GM12878 (cell line): ENCODE measurements around the gene MBTPS2. TPM values are rescaled to one million over a fixed set of nuclear protein-coding genes. Genes with fewer than 3 reads are reported as not detected.

Experiments
- ATAC-seq: fragments of 200-7000 bp; cut with Tn5 transposase; 3 replicates; pipeline ENCODE4 v1.9.1; 2020; ENCODE audit warnings: mild to moderate bottlenecking, moderate library complexity
- BruUV-seq: library from RNA; stranded (reverse); fragments of 400-500 nt; replicated peaks from 2 replicates; lab custom pipeline; 2021; lab: Mats Ljungman, UMichigan
- CTCF ChIA-PET: fragments of 300-600 bp; sonication (Branson Sonifier 250); formaldehyde crosslinking; extraction: SDS; loops from one replicate; lab custom pipeline; 2021; ENCODE audit warnings: inconsistent platforms; lab: Yijun Ruan, JAX
- POLR2A ChIA-PET: fragments of 350-600 bp; formaldehyde crosslinking; extraction: SDS; loops from one replicate; lab custom pipeline; 2021; ENCODE audit warnings: inconsistent platforms; lab: Charles Lee
- RAD21 ChIA-PET: fragments of 300-600 bp; sonication (Branson Sonifier 250); formaldehyde crosslinking; loops from one replicate; lab custom pipeline; 2023; ENCODE audit warnings: antibody characterized with exemption; ENCODE audit not compliant: unreplicated experiment; lab: Charles Lee
- SMC1A ChIA-PET: fragments of 300-600 bp; sonication (Branson Sonifier 250); formaldehyde crosslinking; loops from one replicate; lab custom pipeline; 2023; ENCODE audit not compliant: unreplicated experiment, uncharacterized antibody; lab: Charles Lee
- DNase-seq: peaks from one replicate; pipeline ENCODE4 v3.0.0-alpha.2; 2011; ENCODE audit warnings: low read depth, low spot score
- FAIRE-seq: peaks from 3 replicates; lab custom pipeline; 2011; peaks lifted over from hg19 to GRCh38; lab: Jason Lieb, UNC
- H2AFZ ChIP-seq: 2 replicates; pipeline ENCODE4 v1.6.0; 2011; ENCODE audit warnings: low read depth, low read length, control low read depth; ENCODE audit not compliant: control insufficient read depth
- H3K27ac ChIP-seq: 2 replicates; pipeline ENCODE4 v1.5.1; 2011; ENCODE audit warnings: control low read depth; ENCODE audit not compliant: control insufficient read depth, insufficient read depth
- H3K27me3 ChIP-seq, 2 experiments: replicated peaks in 1 of 2; 2 replicates each; pipeline versions ENCODE4 v1.6.0 to v1.6.1; 2011; ENCODE audit warnings: low read length in 1 of 2; ENCODE audit not compliant: control insufficient read depth in 2 of 2, insufficient read depth in 2 of 2
- H3K36me3 ChIP-seq, 2 experiments: 2 replicates each; pipeline ENCODE4 v1.5.1; 2011; ENCODE audit warnings: low read length in 1 of 2; ENCODE audit not compliant: control insufficient read depth in 2 of 2, insufficient read depth in 2 of 2
- H3K4me1 ChIP-seq: 2 replicates; pipeline ENCODE4 v1.6.1; 2011; ENCODE audit warnings: mild to moderate bottlenecking, low read length, moderate library complexity, mixed read lengths; ENCODE audit not compliant: control insufficient read depth, insufficient read depth
- H3K4me2 ChIP-seq: 2 replicates; pipeline ENCODE4 v1.6.0; 2011; ENCODE audit warnings: control low read depth; ENCODE audit not compliant: control insufficient read depth, insufficient read depth
- H3K4me3 ChIP-seq: fragments of 200-600 bp; sonication (generic); 2 replicates; pipeline ENCODE4 v1.5.1; 2016
- H3K79me2 ChIP-seq: 2 replicates; pipeline ENCODE4 v1.6.0; 2011; ENCODE audit warnings: low read length; ENCODE audit not compliant: control insufficient read depth, insufficient read depth
- H3K9ac ChIP-seq: 2 replicates; pipeline ENCODE4 v1.8.0; 2011; ENCODE audit warnings: low read length, control low read depth, mixed read lengths; ENCODE audit not compliant: control insufficient read depth, insufficient read depth
- H3K9me3 ChIP-seq: replicated peaks from 3 replicates; pipeline ENCODE4 v1.5.1; 2011; ENCODE audit warnings: mild to moderate bottlenecking, low read length; ENCODE audit not compliant: control insufficient read depth, insufficient read depth
- H4K20me1 ChIP-seq: 2 replicates; pipeline ENCODE4 v1.6.0; 2011; ENCODE audit not compliant: control insufficient read depth, insufficient read depth
- BMI1 ChIP-seq: fragments of 450-650 bp; IDR thresholded peaks from 2 replicates; pipeline ENCODE4 v1.6.1; 2016; ENCODE audit warnings: mild to moderate bottlenecking, moderate library complexity, borderline replicate concordance
- CHD1 ChIP-seq: IDR thresholded peaks from 2 replicates; pipeline ENCODE4 v1.6.1; 2012; ENCODE audit warnings: low read depth, low read length, improper control_type of control experiment
- CREM ChIP-seq: IDR thresholded peaks from 2 replicates; pipeline ENCODE4 v1.6.1; 2014; ENCODE audit warnings: antibody characterized with exemption, low read depth
- ESRRA ChIP-seq: IDR thresholded peaks from 2 replicates; pipeline ENCODE4 v1.6.1; 2012; ENCODE audit warnings: mild to moderate bottlenecking, low read length, improper control_type of control experiment
- ETV6 ChIP-seq, 2 experiments: fragments of 450-650 bp in 1 of 2; IDR thresholded peaks in 1 of 2; conservative IDR thresholded peaks in 1 of 2; 2 replicates each; pipeline ENCODE4 v1.6.1; 2014; ENCODE audit warnings: antibody characterized with exemption in 1 of 2, borderline replicate concordance in 1 of 2, low read depth in 1 of 2, mild to moderate bottlenecking in 1 of 2, moderate library complexity in 1 of 2
- FOXM1 ChIP-seq: IDR thresholded peaks from 2 replicates; pipeline ENCODE4 v1.6.1; 2012; ENCODE audit warnings: low read depth, mild to moderate bottlenecking, inconsistent platforms, low read length, moderate library complexity
- GABPA ChIP-seq: IDR thresholded peaks from 2 replicates; pipeline ENCODE4 v1.6.1; 2014; ENCODE audit warnings: antibody characterized with exemption, low read depth, mild to moderate bottlenecking, inconsistent platforms
- JUNB ChIP-seq: IDR thresholded peaks from 2 replicates; pipeline ENCODE4 v1.6.1; 2016; ENCODE audit warnings: antibody characterized with exemption, mild to moderate bottlenecking
- MXI1 ChIP-seq: fragments of 150-350 bp; IDR thresholded peaks from 2 replicates; pipeline ENCODE4 v1.6.1; 2011; ENCODE audit warnings: low read depth, mild to moderate bottlenecking, inconsistent platforms, low read length, improper control_type of control experiment
- PAX5 ChIP-seq: IDR thresholded peaks from 2 replicates; pipeline ENCODE4 v1.6.1; 2011; ENCODE audit warnings: low read depth, low read length, borderline replicate concordance
- POU2F2 ChIP-seq: IDR thresholded peaks from 3 replicates; pipeline ENCODE4 v1.6.1; 2011; ENCODE audit warnings: low read depth, mild to moderate bottlenecking, low read length, borderline replicate concordance
- RBBP5 ChIP-seq: fragments of 200-600 bp; sonication (generic); conservative IDR thresholded peaks from 2 replicates; pipeline ENCODE4 v1.6.1; 2016
- SIX5 ChIP-seq: IDR thresholded peaks from 2 replicates; pipeline ENCODE4 v1.6.1; 2011; ENCODE audit warnings: mild to moderate bottlenecking, low read depth, low read length, moderate library complexity; ENCODE audit not compliant: severe bottlenecking
- SPI1 ChIP-seq: IDR thresholded peaks from 2 replicates; pipeline ENCODE4 v1.6.1; 2011; ENCODE audit warnings: low read depth, mild to moderate bottlenecking, low read length, moderate library complexity, borderline replicate concordance; ENCODE audit not compliant: insufficient read depth
- ZNF622 ChIP-seq: fragments of 450-650 bp; IDR thresholded peaks from 2 replicates; pipeline ENCODE4 v1.6.1; 2017; ENCODE audit warnings: mild to moderate bottlenecking, inconsistent platforms
- WGBS: methylation state at CpG from one replicate; pipeline ENCODE4 v1.1.6; 2016; ENCODE audit warnings: low lambda C conversion rate; ENCODE audit not compliant: insufficient replicate concordance, insufficient coverage; ENCODE audit errors: missing lambda C conversion rate; 5-methylcytosine and 5-hydroxymethylcytosine counted together
- in situ Hi-C: fragments of 300-500 bp; cut with MboI; formaldehyde crosslinking; loops from 9 replicates; pipeline ENCODE4 v1.14.3; 2018; ENCODE audit warnings: mixed read lengths
- intact Hi-C: fragments of 100-400 bp; cut with micrococcal nuclease; formaldehyde crosslinking; loops from one replicate; pipeline ENCODE4 v1.14.2; 2022; ENCODE audit not compliant: unreplicated experiment
- polyA plus RNA-seq, 11 experiments: library from polyadenylated mRNA; depleted of rRNA in 4 of 11; unstranded in 6 of 11; stranded (reverse) in 5 of 11; fragments of >200 nt; fragmentation: Nextera tagmentation in 4 of 11; fragmentation: Illumina TruSeq in 1 of 11; extraction: Ambion mirVana in 4 of 11; extraction: Trizol in 1 of 11; gene quantifications; 1 replicate in 1 of 11; 2 replicates in 10 of 11; pipeline versions ENCODE4 v1.2.1 to v1.2.3, GENCODE V29; 2011 to 2016; ENCODE audit warnings: inconsistent platforms in 2 of 11, missing spikeins in 2 of 11, low read depth in 1 of 11
- total RNA-seq, 4 experiments: library from RNA; depleted of rRNA in 3 of 4; stranded (reverse); fragments of >200 nt in 3 of 4; fragmentation: Illumina TruSeq in 1 of 4; extraction: Trizol in 1 of 4; gene quantifications; 2 replicates each; pipeline versions ENCODE4 v1.2.1 to v1.2.3, GENCODE V29; 2013 to 2021
- TF ChIP-seq, protein P1 (sequence below): fragments of 450-650 bp; IDR thresholded peaks from 2 replicates; pipeline ENCODE4 v1.6.1; 2017; ENCODE audit warnings: mild to moderate bottlenecking, moderate library complexity
- TF ChIP-seq, protein P2 (sequence below): fragments of 450-650 bp; IDR thresholded peaks from 2 replicates; pipeline ENCODE4 v1.6.1; 2016; ENCODE audit warnings: mild to moderate bottlenecking

Gene MBTPS2
- total and polyA plus RNA-seq, 10 of the 15 experiments (the other 5 are each of a cell fraction or from before 2014, with no cell fraction given) = 2.6 to 11.0 (median 8.0) TPM

DNA sequence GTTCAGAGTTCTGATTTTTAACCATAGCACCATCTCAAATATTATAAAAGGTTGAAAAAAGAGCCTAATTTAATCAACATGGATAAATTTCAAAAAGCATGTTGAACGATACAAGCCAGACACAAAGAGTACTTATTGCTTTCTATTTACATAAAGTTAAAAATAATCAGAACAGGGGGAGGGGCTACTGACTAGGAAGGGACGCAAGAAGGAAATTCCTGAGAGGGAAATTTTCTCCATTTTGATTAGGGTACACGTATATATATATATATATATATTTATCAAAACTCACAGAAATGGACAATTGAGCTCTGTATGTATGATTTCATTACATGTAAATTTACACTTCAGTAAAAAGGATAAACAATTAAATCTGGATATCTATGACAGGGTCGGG, 482 bp upstream of the MBTPS2 start (continued):
- TF ChIP-seq, protein P1, sequence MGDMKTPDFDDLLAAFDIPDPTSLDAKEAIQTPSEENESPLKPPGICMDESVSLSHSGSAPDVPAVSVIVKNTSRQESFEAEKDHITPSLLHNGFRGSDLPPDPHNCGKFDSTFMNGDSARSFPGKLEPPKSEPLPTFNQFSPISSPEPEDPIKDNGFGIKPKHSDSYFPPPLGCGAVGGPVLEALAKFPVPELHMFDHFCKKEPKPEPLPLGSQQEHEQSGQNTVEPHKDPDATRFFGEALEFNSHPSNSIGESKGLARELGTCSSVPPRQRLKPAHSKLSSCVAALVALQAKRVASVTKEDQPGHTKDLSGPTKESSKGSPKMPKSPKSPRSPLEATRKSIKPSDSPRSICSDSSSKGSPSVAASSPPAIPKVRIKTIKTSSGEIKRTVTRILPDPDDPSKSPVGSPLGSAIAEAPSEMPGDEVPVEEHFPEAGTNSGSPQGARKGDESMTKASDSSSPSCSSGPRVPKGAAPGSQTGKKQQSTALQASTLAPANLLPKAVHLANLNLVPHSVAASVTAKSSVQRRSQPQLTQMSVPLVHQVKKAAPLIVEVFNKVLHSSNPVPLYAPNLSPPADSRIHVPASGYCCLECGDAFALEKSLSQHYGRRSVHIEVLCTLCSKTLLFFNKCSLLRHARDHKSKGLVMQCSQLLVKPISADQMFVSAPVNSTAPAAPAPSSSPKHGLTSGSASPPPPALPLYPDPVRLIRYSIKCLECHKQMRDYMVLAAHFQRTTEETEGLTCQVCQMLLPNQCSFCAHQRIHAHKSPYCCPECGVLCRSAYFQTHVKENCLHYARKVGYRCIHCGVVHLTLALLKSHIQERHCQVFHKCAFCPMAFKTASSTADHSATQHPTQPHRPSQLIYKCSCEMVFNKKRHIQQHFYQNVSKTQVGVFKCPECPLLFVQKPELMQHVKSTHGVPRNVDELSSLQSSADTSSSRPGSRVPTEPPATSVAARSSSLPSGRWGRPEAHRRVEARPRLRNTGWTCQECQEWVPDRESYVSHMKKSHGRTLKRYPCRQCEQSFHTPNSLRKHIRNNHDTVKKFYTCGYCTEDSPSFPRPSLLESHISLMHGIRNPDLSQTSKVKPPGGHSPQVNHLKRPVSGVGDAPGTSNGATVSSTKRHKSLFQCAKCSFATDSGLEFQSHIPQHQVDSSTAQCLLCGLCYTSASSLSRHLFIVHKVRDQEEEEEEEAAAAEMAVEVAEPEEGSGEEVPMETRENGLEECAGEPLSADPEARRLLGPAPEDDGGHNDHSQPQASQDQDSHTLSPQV = no peak
- no peak for TF ChIP-seq ESRRA
- TF ChIP-seq, protein P2, sequence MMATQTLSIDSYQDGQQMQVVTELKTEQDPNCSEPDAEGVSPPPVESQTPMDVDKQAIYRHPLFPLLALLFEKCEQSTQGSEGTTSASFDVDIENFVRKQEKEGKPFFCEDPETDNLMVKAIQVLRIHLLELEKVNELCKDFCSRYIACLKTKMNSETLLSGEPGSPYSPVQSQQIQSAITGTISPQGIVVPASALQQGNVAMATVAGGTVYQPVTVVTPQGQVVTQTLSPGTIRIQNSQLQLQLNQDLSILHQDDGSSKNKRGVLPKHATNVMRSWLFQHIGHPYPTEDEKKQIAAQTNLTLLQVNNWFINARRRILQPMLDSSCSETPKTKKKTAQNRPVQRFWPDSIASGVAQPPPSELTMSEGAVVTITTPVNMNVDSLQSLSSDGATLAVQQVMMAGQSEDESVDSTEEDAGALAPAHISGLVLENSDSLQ = no peak
- TF ChIP-seq MXI1 = no peak
- no peak for TF ChIP-seq PAX5

DNA sequence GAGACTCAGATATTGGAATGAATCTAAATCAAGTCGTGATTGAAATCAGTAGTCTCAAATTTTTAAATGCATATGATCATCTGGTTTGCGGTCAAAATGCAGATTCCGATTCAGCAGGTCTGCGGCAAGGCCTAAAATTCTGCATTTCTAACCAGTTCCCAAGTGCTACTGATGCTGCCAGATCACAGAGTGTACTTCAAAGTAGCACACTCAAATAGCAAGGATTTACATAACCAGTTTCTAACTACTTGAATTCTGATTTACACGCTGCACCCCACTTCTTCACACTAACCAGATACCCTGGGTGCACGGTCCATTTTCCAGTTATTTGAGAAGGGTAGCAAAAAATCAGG, 752 bp downstream of the MBTPS2 start:
- Histone ChIP-seq H3K4me1 (no peaks in the 10 kb centered on the region), H3K27ac (peak overlapping the region; percentile 65; the same call in 1 of the 2 replicates), H3K4me3 (peak overlapping the region; percentile 57), H3K9me3 (no peaks in the 10 kb centered on the region), H3K9ac (peak overlapping the region; percentile 69), H3K79me2 (peaks cover 12% of the 10 kb centered on the region), H3K36me3 (no peaks in the 10 kb centered on the region; a peak in 1 of 4 replicates), H2AFZ (no peak overlapping the region), H4K20me1 (no peaks in the 10 kb centered on the region), H3K4me2 (peak overlapping the region; percentile 62; the same call in 1 of the 2 replicates), H3K27me3 (no peaks in the 10 kb centered on the region)
- CTCF ChIA-PET = no interaction called here
- in situ Hi-C loops = no loop called here
- RAD21 ChIA-PET = no interaction called here
- 15% methylated on average over 6 of the region's 6 CpGs for WGBS
- POLR2A ChIA-PET = no interaction called here
- FAIRE-seq = no peak
- DNase-seq = no peak
- TSS peak; percentile 88 for BruUV-seq
- intact Hi-C loops = no loop called here
- peak; percentile 18 for ATAC-seq
- SMC1A ChIA-PET = no interaction called here
- no peak for TF ChIP-seq CREM
- no peak for TF ChIP-seq BMI1
- TF ChIP-seq RBBP5 = no peak
- no peak for TF ChIP-seq SPI1
- TF ChIP-seq CHD1 = no peak
- TF ChIP-seq GABPA = no peak
- no peak for TF ChIP-seq SIX5
- TF ChIP-seq, protein P2 = no peak
- no peak for TF ChIP-seq ZNF622
- TF ChIP-seq FOXM1 = no peak
- no peak for TF ChIP-seq ETV6 (conservative IDR thresholded peaks at IDR 0.05 in 1 of 2, IDR thresholded peaks at IDR 0.05 in 1 of 2; ENCODE audit: borderline replicate concordance in 1 of 2, low read depth in 1 of 2)
- TF ChIP-seq POU2F2 = no peak
- peak; percentile 14; the same call in 1 of the 2 replicates for TF ChIP-seq JUNB
